HG03025 (cell line): ENCODE measurements around the gene ABHD2.

Experiments used
- ATAC-seq: cut with Tn5 transposase; IDR thresholded peaks from one replicate; pipeline ENCODE4 v1.9.1; 2021; ENCODE audit warnings: mild to moderate bottlenecking, moderate library complexity; ENCODE audit not compliant: unreplicated experiment, low FRiP score

Gene ABHD2

GRCh38 chr15:89184886-89185526 is 96.8 kb downstream of the ABHD2 start:
- ATAC-seq, result no peak

DNA sequence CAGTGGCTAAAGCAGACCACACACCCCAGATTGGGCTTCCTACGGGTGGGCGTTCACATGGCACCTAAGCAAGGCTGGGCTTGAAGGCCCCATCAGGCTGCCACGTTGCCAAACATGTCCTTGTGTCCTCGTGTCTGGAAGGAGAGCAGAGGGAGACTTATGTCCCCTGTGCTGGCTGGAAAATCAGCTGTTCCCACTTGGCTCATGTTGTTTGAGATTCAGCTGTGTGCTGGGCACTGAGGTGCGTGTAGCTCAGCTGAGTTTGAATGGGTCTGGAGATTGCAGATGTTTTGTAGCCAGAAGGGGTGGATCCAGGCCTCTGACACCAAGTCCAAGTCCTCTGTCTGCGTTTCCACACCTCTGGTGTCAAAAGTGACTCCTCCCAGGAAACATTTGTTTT is 98.5 kb downstream of the ABHD2 start:
- ATAC-seq, result no peak

GRCh38 chr15:89187301-89187985 is 99.2 kb downstream of the ABHD2 start:
- no peak for ATAC-seq

GRCh38 chr15:89187986-89188514 is 99.8 kb downstream of the ABHD2 start:
- no peak for ATAC-seq

- ATAC-seq, result no peak
Measured at GRCh38 chr15:89192136-89192535, 103.9 kb downstream of the ABHD2 start.

DNA sequence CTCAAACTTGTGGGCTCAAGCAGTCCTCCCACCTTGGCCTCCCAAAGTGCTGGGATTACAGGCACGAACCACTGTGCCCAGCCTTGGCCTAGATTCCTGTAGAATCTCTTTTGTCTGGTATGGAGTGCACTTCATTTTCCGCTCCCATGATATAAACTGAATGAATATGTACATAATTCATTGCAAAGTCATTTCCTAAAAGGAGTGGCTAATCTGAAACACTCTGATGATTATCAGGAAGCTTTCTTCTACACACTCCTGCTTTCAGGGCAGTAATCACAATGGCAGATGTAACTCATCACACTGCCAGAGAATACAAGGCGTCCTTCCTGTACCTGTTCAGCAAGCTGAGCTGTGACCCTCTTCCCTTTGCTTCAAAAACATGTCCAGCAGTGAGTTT is 104.5 kb downstream of the ABHD2 start:
- no peak for ATAC-seq

DNA sequence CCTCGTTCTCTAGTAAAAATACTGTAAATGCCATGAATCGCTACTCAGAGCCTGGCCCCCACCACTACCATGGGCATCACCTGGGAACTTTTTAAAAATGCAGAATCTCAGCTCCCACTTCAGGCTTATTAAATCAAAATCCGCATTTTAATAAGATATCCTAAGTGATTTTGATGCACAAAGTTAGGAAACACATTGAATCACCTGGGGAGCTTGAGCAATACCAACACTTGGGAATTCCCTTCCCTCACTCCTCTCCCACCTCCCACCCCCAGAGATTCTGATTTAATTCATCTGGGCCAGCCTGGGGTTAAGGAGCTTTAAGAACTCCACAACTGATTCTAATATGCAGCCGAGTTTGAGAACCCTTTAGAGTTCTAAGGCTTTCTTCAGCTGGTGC is 106.4 kb downstream of the ABHD2 start:
- ATAC-seq, result no peak

DNA sequence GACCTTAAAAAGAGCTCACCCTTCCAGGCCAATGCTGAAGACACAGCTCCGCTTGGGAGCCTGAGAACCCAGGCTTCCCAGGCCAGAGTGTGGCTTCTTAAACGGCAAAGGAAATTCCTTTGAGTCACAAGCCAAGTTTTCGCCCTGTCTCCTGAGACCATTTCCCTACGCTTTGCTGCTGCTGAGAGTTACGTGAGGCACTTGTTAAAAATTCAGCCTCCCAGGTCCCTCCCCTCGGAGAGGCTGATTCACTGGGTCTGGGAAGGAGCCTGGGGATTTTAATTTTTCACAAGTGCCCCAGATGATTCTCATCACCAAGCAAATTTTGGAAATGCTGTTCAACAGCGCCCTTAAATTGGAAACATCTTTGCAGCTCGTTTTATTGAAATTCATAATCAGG is 107.6 kb downstream of the ABHD2 start:
- ATAC-seq, result no peak

DNA sequence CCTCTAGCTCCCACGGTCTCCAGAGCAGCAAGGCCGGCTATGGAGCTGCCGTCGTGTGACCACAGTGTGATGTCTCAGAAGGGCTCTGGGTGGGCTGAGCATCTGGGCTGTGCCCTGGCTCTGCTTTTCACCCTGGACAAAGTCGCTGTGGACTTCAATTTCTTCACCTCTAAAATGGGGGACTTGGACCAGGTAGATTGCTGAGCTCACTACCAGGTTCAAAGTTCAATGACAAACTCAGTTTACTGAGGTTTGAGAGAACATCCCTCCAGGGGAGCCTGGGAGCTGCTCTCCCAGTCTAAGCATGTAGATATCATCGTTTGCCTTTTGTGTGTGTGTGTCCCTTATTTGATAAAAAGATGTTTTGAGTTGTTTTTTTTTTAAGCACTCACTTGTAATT is 108.0 kb downstream of the ABHD2 start:
- no peak for ATAC-seq

DNA sequence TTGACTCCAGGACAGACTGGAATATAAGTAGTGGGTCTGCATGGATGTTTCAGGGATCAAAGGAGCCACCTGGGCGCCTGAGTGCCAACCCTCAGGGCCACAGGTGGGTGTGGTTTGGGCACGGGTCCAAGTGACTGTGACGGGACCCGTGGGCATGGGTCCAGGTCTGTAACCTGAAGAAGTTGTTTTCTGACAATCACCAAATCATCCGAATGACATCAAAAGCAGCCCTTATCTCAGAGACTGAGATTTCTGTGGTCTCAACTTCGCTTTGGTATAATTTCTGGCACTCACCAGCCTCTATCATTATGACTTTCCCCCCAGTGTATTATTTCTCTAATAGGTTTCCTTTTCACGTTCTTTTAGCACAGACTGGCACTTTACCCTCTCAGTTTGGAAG is 108.7 kb downstream of the ABHD2 start:
- ATAC-seq, result no peak

- no peak for ATAC-seq
Measured at GRCh38 chr15:89197503-89197971, 109.3 kb downstream of the ABHD2 start.

- ATAC-seq, result no peak
Measured at GRCh38 chr15:89198196-89198595, 109.9 kb downstream of the ABHD2 start.

DNA sequence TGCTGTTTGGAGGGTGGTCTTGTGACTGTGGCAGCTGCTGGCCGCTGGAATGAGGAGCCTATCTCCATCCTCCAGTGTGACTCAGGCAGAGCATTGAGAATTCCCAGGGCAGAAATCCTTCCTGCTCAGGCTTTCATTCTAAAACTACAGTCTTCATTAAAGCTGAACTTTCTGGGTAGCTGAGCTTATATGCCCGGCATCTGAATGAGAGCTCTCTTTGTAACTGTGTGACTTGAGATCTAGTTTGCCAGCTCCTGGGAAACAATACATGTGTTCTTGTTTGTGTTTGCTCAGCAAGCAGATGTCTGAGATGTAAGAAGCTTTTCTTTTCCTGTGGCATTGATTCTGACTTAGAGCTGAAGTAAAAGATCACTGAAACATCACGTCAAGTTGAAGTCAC is 110.7 kb downstream of the ABHD2 start:
- ATAC-seq, result no peak

GRCh38 chr15:89199746-89200145 is 111.5 kb downstream of the ABHD2 start:
- no peak for ATAC-seq

DNA sequence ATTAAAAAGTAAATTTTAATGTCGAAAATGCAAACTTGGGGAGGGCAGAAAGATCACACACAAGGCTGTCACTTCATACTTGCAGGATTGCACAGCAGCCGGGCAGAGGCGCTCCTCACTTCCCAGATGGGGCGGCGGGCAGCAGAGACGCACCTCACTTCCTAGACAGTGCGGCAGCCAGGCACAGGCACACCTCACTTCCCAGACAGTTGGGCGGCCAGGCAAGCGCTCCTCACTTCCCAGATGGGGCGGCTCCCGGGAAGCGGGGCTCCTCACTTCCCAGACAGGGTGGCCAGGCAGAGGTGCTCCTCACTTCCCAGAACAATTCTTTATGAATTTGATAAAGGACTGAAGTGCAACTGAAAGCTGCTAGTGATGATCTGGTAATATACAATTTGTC is 111.9 kb downstream of the ABHD2 start:
- no peak for ATAC-seq

- no peak for ATAC-seq
Measured at GRCh38 chr15:89201465-89202005, 113.3 kb downstream of the ABHD2 start.

GRCh38 chr15:89203705-89204273 is 115.5 kb downstream of the ABHD2 start:
- no peak for ATAC-seq

DNA sequence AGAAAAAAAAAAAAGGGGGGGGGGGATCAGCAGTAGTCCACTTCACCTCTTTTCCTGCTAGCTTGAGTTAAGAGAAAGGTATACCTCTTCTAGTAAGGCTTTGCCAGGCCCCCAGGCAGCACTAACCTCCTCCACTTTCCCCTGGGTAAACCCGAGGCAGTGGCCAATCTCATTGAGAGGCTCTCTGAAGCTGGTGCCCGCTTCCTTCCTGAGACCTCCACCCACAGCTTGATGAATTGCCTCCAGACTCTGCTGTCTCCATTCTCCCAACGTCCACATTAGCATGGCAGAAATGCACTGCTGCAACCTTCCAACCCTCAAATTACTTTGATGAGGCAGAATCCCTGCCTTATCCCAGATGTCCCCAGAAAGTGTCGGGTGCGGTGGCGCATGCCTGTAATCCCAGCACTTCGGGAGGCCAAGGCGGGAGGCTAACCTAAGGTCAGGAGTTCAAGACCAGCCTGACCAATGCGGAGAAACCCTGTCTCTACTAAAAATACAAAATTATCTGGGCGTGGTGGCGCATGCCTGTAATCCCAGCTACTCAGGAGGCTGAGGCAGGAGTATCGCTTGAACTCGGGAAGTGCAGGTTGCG is 117.8 kb downstream of the ABHD2 start:
- no peak for ATAC-seq

GRCh38 chr15:89206908-89207331 is 118.7 kb downstream of the ABHD2 start:
- ATAC-seq, result peak; percentile 53

DNA sequence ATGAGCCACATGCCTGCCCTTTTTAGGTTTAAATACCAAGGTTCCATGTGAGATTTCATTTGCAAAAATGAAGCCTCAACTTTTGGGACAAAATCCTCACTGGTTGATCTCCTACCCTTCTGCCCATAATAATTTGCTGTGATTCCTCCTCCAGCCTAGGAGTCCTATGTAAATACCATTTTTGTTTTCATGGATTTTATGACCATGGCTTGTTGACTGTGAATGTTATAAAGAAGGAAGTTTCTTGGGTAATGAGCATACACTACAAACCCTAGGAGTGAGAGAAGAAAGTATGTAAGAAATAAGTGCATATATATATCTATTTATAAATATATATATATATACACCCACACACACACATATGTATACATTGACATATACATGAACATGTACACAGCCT is 120.0 kb downstream of the ABHD2 start:
- ATAC-seq, result no peak

DNA sequence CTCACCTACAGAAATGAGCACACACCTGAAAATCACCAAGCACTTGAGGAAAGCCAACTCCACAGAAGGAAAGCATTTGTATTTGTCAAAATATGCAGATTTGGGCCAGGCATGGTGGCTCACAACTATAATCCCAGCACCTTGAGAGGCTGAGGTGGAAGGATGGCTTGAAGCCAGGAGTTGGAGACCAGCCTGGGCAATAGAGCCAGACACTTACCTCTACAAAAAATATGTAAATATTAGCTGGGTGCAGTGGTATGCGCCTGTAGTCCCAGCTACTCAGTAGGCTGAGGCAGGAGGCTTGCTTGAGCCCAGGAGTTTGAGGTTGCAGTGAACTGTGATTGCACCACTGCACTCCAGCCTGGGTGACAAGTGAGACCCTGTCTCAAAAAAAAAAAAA is 120.8 kb downstream of the ABHD2 start:
- no peak for ATAC-seq
